Testis (tissue), 2 donors: ENCODE data around the gene RIPOR2.

Experiments
- POLR2A ChIP-seq: fragments of 450-650 bp; IDR thresholded peaks from one replicate; pipeline ENCODE4 v1.6.1; 2017; ENCODE audit warnings: antibody characterized with exemption, mild to moderate bottlenecking, moderate library complexity
- TF ChIP-seq, protein P1 (sequence below), 3 experiments: fragments of 450-650 bp in 2 of 3; fragments of 200-600 bp in 1 of 3; sonication (generic) in 1 of 3; IDR thresholded peaks; one replicate each; pipeline ENCODE4 v1.5.1; 2016 to 2019; ENCODE audit warnings: antibody characterized with exemption in 3 of 3, mild to moderate bottlenecking in 2 of 3, moderate library complexity in 1 of 3

DNA sequence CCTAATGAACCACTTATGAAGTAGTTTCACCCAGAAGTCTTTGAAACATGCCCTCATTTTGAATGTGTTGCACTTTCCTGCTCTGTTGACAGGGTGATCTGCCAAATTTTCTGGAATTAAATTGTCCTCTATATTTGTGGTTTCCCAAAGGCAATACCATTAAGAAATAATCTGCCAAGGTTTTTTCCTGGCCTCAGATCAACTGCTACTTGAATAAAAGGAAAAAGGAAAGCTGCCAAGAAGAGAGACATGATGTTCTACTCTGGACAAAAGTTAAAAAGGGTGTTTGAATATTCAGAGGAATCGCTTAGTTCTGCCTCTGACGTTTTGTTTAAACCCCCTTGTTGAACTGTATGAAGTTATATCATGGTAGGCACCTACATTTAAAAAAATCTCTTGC is 99.7 kb downstream of the RIPOR2 start:
- TF ChIP-seq, protein P1, sequence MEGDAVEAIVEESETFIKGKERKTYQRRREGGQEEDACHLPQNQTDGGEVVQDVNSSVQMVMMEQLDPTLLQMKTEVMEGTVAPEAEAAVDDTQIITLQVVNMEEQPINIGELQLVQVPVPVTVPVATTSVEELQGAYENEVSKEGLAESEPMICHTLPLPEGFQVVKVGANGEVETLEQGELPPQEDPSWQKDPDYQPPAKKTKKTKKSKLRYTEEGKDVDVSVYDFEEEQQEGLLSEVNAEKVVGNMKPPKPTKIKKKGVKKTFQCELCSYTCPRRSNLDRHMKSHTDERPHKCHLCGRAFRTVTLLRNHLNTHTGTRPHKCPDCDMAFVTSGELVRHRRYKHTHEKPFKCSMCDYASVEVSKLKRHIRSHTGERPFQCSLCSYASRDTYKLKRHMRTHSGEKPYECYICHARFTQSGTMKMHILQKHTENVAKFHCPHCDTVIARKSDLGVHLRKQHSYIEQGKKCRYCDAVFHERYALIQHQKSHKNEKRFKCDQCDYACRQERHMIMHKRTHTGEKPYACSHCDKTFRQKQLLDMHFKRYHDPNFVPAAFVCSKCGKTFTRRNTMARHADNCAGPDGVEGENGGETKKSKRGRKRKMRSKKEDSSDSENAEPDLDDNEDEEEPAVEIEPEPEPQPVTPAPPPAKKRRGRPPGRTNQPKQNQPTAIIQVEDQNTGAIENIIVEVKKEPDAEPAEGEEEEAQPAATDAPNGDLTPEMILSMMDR (IDR thresholded peaks at IDR 0.05) = no peak
- no peak for TF ChIP-seq POLR2A
